ENCODE data around the gene PARP12.

- TF ChIP-seq EZH2 (IDR thresholded peaks at IDR 0.05; ENCODE audit: borderline replicate concordance, control insufficient read depth, low read depth, low read length), result no peak
- TF ChIP-seq CTCF (IDR thresholded peaks at IDR 0.05 in 2 of 3, conservative IDR thresholded peaks at IDR 0.05 in 1 of 3; ENCODE audit: control insufficient read depth in 2 of 3, extremely low read depth in 1 of 3, insufficient read depth in 1 of 3, low read depth in 3 of 3, low read length in 3 of 3), result no peak
- no peak for TF ChIP-seq JUND (IDR thresholded peaks at IDR 0.05; ENCODE audit: low read depth, low read length)
- no peak for TF ChIP-seq POLR2A (IDR thresholded peaks at IDR 0.05; ENCODE audit: low read depth, low read length)
- TF ChIP-seq POU2F2 (IDR thresholded peaks at IDR 0.05; ENCODE audit: borderline replicate concordance, low read depth, low read length), result no peak
Observed at GRCh38 chr7:140017543-140017942, 45.2 kb downstream of the PARP12 start.
